Activated CD4-positive, CD25-positive, alpha-beta regulatory T cell treated with anti-CD3 and anti-CD28 coated beads, Interleukin-2, amount 50 U/mL, for 16 hours (primary cell): ENCODE measurements around the gene EIPR1.

Experiments used
- DNase-seq: peaks from one replicate; pipeline ENCODE4 v3.0.0-alpha.2; 2020; ENCODE audit warnings: low read depth, low spot score

The EIPR1 gene

DNA sequence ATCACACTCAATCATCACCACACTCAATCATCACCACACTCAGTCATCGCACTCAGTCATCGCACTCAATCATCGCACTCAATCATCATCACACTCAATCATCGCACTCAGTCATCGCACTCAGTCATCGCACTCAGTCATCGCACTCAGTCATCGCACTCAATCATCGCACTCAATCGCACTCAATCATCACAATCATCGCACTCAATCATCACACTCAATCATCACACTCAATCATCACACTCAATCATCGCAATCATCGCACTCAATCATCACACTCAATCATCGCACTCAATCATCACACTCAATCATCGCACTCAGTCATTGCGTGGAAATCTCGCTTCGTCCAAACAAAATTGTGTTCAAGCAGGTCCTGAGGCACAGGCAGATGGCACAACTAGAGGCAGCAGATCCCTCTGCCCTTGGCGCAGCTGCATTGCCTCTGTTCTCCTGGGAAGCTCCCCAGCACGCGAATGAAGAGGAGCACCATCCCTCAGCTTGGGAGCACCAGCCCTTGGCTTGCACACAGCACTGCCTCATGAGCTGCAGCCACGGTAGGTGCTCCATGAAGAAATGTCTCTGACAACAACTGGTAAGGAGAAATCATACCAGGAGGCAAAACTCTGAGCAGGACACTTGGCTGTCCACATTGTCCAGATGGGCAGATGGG, 108.1 kb downstream of the EIPR1 start:
- DNase-seq: no peak

DNA sequence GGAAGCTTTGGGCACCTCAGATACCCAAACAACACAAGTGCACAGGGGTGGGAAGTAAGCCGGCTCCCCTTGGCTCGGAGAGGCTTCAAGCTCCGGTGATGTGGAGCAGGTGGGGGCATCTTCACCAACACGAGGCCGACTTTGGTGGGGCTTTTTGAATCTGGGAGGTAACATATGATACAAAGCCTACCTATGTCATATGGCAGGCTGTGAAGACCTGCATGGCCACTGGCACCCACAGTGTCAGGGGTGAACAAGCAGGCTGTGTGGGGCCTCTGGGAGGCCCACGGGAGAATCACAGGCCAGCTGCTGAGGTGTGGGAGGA, 109.0 kb downstream of the EIPR1 start:
- DNase-seq: no peak

- no peak for DNase-seq
Measured at GRCh38 chr2:3267869-3268704, 109.5 kb downstream of the EIPR1 start.

- no peak for DNase-seq
Measured at GRCh38 chr2:3266925-3267867, 110.4 kb downstream of the EIPR1 start.

DNA sequence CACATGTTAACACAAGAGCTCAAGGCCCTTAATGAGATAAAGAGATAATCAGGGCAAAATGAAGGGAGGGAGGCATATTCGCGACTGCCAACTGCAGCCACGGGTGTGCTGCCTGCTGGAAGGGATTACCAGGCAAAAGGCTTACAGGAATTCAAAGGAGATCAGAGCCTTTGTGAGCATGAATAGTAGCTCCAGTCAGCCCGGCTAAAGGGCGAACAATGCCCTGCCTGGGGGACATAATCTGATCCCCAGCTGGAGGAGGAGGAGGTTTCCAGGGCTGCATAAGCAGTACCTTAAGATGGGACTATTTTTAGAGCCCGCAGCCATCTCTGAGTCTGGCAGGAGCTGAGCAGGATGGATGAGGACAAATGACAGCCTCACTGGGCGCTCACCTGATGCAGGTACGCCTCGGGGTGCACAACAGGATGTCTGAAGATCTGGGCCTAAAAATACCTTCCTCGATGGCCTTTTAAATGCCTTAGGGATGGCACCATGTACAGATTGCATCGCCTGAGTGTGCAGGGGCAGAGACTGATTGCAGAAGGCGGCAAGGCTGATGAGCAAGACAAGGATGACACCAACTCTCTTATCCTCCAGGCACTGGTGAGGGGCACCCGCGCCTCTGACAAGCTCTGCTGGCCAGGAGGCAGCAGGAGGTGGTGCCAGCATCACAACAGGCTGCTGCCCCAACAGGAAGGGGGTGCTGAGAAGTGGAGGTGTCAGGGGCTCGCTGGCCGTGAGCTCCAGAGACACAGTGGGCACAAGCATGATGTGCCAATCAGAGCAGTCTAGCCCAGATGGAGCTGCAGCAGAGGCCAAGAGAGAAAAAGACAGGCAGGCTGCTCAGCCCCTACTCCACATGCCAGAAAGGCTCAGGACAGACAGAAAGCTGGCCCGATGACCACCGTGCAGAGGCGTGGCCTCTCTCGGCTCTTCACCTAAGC, 111.4 kb downstream of the EIPR1 start:
- DNase-seq: no peak

GRCh38 chr2:3265471-3265870, 112.1 kb downstream of the EIPR1 start:
- no peak for DNase-seq

DNA sequence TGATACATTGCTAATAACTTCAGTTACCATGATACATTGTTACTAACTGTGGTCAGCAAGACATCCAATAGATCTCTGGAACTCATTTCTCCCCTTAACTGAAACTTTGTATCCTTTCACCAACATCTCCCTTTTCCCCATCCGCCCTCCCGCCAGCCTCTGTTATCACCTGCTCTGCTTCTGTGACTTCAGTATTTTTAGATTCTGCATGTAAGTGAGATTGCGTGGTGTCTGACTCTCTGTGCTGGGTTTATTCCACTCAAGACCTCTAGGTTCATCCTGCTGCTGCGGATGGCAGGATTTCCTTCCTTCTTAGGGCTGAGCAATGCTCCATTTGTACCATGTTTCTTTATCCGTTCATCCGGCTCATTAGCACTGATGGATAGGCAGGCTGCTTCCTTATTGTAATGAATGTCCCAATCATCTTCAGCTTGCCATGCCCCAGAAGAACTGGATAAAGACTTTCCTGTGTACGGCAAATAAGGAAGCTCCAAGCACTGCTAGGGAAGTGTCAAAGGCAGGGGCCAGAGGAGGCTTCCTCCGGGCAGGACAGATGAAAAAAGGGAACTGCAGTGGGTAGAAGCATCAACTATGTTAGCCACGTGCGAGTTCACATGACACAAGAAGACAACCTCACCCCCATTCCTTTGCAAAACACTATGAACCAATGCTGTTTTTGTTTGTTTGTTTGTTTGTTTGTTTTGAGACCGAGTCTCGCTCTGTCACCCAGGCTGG, 113.4 kb downstream of the EIPR1 start:
- no peak for DNase-seq

GRCh38 chr2:3263487-3263886, 114.1 kb downstream of the EIPR1 start:
- DNase-seq: no peak

GRCh38 chr2:3262437-3263388, 114.9 kb downstream of the EIPR1 start:
- no peak for DNase-seq

DNA sequence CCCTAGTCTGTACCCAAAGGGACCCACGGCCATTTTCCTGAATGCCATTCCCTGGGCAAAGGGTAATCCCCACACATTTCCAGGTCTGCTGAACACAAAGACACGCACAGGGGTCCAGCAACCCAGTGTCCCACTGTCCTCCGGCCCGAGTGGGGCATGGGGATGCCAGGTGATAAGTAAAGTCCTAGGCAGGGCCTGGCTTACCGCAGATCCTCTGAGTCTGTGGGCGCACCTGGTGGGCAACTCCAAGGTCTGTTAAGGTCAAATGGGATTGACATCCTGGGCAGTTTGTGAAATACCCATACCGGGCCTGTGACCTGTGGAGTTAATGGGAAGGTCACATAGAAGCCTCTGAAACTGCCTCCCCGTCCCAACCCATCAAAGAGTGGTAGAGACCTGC, 116.1 kb downstream of the EIPR1 start:
- DNase-seq: no peak

DNA sequence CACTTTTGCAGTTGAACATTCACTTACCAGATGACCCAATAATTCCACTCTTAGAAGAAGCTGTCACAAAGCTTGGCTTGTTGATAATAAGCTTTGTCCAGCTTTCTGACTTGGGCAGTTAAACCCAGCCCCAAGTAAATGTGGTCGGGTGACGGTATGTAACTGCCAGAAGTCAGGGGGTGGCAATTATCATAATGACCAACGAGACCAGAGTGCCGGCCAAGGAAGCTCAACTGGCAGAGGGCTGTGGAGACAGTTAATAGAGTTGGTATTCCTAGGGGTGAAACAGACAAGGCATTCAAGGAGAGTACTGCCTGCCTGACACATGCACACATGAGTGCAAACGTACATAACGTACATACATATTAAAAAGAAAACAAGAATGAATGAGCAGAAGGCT, 116.7 kb downstream of the EIPR1 start:
- no peak for DNase-seq

DNA sequence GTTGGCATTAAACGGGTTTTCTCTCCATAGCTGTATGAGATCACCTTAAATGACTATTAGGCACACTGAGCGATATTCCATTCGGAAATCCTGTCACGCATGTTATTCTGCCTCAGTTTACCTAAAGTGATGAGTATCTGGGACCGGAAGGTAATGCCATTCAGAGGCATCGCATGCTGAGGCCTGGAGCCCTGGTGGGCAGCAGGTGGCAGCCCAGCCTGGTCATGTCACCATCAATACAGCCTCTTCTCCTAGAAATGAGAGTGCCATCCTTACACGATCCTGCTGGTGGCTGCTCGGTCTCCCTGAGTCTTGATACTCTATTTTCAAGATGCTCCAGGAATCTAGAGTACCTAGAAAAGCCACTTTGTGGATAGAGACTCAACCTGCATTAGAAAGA, 119.8 kb downstream of the EIPR1 start:
- no peak for DNase-seq

DNA sequence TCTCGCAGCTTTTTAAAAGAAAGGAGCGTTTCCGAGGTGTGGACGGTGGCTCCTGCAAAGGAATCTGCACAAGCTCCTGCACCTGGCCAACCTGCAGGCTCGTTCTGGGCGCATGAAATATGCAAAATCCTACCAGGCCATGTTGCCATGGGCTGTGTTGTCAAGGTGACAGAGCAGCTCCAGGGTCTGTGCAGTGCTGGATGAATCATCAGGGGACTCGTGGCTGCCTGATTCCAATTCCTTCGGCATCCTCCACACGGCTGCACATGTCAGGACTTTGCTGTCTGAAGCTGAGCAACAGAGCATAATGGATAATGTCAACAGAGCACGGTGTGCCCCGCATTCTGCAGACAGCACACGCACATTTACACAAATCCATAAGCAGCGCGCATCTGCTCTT, 120.5 kb downstream of the EIPR1 start:
- DNase-seq: no peak

DNA sequence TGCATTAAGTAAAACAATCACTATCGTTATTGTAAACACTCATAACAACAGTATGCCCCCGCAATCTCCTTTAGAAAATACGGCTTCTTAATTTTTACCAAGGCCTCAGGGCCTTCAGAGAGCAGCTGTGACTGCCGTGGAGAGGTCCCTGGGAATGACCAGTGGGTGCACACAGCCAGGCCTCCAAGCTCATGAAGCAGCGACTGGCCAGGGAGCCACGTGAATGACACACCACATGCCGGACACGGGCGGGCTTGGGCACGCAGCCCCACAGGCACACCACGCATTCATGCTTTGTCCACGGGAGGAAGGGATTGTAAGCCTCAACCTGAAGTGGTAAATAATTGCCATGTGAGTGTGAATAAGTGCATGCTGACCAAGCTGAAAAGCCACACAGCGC, 121.0 kb downstream of the EIPR1 start:
- DNase-seq: no peak

DNA sequence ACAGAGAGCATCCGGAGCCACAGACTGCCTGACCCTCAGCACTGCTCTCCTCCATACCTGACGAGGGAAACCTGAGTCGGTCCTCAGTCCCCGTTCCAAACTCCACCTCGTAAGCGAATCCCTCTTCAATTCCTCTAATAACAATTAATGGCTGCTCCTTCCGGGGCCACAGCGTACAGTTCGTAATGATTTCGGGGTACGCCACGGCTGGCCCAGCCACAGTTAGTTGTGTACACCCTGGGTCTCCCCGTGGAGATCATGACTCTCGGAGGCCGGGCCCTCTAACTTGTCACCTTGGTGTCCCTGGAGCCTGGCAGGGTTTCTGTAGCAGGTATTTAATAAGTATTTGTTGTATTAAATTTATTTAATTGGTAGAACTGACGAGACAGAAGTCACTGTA, 121.5 kb downstream of the EIPR1 start:
- DNase-seq: no peak

DNA sequence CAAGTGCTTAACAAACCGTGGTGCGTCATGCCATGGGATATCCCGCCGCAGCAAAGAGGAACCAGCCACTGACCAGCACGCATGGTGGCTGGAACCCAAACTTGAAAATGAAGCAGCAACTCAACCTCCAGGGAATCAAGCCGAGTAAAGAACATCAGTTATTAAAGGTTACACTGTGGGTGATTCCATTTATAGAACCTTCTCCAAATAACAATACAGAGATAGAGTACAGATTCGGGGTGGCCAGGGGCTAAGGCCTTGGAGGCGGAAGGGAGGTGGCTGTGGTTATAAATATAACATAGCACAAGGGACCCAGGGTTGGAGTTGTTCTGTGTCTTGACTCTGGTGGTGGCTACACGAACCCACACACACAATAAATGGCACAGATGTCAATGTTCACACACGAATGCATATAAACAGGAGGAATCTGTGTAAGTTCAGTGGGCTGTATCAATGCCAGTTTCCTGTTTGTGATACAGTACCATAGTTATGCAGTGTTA, 123.1 kb downstream of the EIPR1 start:
- DNase-seq: no peak

GRCh38 chr2:3253913-3254441, 123.6 kb downstream of the EIPR1 start:
- no peak for DNase-seq

GRCh38 chr2:3251946-3252345, 125.7 kb downstream of the EIPR1 start:
- DNase-seq: no peak

DNA sequence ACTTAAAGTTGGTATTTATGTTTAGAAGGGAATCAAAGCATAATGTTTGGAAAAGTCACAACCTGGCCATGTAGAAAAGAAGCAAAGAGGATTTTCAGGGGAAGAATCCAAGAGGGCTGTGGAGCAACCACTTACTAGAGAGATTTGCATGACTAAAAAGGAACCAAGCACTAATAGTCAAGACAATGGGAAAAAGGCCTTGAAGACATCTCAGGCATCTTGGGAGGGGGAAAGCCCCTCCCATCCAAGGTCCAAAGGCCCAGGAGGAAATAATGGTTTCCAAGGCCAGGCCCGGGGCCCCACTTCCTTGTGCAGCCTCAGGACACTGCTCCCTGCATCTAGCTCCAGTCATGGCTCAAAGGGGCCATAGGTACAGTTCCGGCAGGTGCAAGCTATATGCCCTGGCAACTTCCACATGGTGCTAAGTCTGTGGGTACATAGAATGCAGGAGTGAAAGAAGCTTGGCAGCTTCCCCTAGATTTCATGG, 128.1 kb downstream of the EIPR1 start:
- no peak for DNase-seq
